ENCODE results near the gene TCAIM.
"Not testable (repeated sequence)": the region's sequence is repeated elsewhere in the genome, so short reads cannot be mapped to it uniquely, and the experiment has no call there.

Gene TCAIM

DNA sequence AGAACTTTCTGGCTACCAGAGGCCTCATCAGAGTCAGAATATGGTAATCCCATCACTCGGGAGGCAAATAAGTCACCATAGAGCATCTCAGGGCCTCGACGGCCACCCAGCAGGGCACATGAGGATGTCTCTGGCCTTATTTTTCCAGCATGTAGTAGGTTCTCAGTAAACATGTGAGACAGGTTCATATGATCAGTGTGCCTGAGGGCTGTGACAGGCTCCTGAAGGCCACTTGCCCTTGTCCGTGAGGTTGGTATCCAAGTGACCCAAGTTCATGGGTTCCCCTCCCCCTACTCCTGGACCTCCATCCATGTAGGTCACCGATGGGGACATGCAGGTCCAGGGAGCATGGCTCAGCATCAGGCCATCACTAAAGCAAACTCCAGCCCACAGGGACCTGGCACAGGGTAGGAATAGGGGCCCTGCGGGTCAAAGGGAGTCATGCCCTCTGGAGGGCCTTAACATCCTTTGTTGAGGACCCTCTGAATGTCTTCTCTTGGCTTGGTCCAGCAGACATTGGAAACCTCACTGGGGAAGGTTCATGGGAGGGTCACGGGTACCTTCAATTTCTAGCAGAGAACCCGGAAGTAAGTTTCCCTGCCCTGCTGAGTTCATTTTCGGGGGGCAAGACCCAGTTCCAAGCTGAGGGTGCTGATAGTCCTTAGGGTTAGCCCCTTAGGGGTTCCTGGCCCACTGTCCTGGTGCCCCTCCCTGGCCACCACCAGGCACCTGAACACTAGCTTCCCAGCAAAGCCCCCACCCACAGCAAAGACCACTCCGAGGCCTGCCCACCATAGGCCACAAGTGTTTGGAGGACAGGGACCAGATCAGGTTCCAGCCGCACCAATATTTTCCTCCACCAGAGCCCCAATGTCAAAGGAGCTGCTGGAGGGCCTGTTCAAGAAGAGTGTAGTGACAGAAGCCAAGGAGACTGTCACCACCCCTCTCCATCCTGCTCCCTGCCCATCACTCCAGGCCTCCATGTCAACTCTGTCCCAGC, 77.8 kb downstream of the TCAIM start:
- TF ChIP-seq, protein P1, sequence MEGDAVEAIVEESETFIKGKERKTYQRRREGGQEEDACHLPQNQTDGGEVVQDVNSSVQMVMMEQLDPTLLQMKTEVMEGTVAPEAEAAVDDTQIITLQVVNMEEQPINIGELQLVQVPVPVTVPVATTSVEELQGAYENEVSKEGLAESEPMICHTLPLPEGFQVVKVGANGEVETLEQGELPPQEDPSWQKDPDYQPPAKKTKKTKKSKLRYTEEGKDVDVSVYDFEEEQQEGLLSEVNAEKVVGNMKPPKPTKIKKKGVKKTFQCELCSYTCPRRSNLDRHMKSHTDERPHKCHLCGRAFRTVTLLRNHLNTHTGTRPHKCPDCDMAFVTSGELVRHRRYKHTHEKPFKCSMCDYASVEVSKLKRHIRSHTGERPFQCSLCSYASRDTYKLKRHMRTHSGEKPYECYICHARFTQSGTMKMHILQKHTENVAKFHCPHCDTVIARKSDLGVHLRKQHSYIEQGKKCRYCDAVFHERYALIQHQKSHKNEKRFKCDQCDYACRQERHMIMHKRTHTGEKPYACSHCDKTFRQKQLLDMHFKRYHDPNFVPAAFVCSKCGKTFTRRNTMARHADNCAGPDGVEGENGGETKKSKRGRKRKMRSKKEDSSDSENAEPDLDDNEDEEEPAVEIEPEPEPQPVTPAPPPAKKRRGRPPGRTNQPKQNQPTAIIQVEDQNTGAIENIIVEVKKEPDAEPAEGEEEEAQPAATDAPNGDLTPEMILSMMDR (conservative IDR thresholded peaks at IDR 0.05) = no peak

DNA sequence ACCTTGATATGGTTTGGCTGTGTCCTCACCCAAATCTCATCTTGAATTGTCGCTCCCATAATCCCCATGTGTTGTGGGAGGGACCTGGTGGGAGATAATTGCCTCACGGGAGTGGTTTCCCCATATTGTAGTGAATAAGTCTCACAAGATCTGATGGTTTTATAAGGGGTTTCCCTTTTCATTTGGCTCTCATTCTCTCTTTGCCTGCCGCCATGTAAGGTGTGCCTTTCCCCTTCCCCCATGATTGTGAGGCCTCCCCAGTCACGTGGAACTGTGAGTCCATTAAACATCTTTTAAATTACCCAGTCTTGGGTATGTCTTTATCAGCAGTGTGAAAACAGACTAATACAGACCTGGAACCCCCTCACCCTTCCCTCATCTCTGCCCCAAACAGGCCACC, 79.6 kb downstream of the TCAIM start:
- not testable (repeated sequence) for H3K27ac ChIP-seq

More for the DNA sequence above, 77.8 kb downstream of the TCAIM start:
- no peak overlapping the region for H3K27ac ChIP-seq

DNA sequence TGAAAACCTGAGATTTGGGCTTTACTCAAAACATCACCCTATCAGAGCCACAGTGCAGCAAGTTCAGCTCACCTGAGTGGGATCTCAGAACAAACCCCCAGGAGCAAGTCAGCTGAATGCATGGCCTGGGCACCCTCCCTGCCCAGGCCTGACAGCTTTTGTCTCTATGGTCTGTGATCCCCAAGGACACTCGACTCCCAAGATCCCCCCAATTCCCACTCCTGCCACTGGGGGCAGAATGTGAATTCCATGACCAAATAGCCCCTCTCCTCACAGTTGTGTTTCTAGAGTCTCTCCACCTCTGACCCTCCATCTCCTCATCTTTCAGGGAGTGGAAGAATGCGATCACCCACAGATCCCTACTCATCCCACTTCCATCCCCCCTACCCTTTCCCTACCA, 80.0 kb downstream of the TCAIM start:
- H3K27ac ChIP-seq = no peak overlapping the region
- TF ChIP-seq, protein P1 (conservative IDR thresholded peaks at IDR 0.05) = peak; percentile 29; the same call in 1 of the 2 replicates

DNA sequence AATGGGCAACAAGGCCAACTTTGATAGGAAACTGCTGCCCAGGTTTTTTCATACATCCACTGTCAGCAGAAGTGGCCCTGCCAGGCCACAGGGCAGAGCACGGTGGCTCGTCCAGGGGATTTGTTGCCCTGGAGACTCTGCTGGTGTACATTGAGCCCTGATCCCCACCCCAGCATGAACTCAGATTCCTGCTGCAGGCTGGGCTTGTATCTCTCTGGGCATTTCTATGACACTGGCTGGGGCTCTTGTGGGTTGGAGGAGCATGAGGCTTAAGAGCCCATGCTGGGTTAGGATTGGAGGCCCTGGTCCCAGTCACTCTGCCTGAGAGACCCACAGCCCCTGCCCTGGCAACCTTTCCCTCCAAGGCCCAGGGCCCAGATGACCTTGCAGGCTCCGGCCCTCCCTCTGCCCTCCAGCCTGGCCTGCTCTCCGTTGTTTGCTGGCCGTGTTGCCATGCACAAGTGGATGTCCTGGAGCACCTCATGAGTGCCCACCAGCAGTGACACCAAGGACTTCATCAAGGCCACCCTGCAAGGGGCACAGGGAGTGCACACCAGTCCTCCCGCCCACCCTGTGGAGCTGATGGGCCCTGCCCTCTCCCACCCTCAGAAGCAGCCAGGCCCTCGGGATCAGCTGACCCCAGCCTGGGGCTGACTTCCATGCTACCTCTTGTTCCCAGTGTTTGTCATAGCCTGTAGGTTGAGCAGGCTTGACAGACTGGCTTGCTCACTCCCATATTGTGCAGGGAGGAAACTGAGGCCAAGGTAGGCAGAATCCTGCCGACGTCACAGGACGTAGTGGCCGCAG, 80.8 kb downstream of the TCAIM start:
- TF ChIP-seq, protein P1 (conservative IDR thresholded peaks at IDR 0.05) = no peak

DNA sequence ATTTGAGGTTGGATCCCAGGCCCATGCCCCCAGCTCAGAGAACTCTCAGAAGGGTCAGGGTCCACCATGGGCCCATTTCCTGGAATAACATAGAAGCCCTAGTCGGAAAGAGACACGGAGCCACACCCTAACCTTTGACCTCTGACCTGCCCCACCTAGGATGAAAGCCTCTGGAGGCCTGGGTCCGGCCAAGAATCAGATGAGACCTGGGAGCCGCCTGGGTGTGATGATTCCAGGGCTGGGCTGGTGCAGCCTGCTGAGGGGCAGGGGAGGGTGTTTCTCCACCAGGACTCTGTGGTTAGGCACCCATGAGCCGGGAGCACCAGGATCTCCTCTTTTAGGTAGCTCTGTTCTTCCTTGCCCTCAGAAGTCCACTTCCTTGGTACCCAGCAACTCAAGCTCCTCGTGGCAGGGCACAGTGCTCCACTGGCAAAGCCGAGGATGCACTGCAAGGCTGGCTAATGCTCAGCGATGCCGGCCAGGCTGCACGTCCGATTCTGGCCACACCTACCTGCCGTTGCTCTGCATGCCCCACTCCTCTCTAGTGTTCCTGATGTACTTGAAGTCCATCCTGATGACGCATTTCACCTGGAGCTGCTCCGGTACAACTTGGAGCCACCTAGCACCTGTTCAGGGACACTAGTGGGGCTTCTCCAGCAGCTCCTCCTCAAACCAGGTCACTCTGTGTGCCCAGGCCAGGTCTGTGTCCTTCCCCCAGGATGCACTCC, 81.5 kb downstream of the TCAIM start:
- TF ChIP-seq, protein P1 (conservative IDR thresholded peaks at IDR 0.05) = no peak
- no peak overlapping the region for H3K27ac ChIP-seq

More for the DNA sequence above, 80.8 kb downstream of the TCAIM start:
- no peak overlapping the region for H3K27ac ChIP-seq

DNA sequence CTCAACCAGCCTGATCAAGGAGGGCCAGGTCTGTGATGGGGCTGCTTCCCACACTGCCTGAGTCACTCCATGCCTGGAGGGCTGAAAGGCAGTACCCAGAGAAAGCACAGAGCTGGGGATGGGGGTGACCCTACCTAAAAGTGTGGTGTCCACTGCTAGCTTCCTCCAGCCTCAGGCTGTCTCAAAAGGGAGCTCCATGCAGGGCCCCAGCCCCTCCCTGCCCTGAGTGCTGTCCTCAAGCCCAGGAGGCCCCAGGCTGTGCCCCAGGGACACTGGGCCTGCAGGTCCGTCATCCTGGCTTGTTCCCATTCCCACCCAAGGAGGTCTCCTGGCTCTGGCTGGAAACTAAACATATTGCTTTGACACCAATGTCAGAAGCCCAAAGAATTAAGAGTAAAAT, 82.1 kb downstream of the TCAIM start:
- H3K27ac ChIP-seq = no peak overlapping the region
- TF ChIP-seq, protein P1 (conservative IDR thresholded peaks at IDR 0.05) = no peak

DNA sequence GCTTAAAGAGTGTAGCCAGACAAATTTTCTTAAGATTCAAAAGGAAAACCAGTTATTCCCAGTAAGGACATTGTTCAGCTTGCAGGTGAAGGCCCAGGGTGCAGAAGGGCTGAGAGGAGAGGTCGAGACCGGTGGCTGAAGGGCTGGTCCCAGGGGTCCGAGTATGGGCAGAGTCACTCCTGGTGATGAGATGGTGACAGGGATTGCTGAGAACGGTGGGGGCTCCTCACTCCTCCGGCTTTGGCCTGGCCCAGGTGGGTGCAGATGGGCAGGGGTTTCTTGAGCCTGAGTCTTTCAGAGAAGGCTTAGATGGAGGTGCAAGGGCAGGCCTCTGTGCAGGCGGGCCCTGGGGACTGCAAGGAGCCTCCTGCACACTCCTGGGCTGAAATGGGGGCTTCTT, 82.7 kb downstream of the TCAIM start:
- no peak overlapping the region for H3K27ac ChIP-seq
- TF ChIP-seq, protein P1 (conservative IDR thresholded peaks at IDR 0.05) = no peak

Data from VCaP (cell line).